GM23338 (cell line): ENCODE measurements around the gene BSCL2.
A peak's percentile ranks its signal among the peaks of the same experiment; 100 is the strongest.

Experiments used
- CREB1 ChIP-seq: fragments of 250-450 bp; sonication (Bioruptor Pico); IDR thresholded peaks from 2 replicates; pipeline ENCODE4 v1.5.0; 2020; ENCODE audit warnings: low read depth, mild to moderate bottlenecking, moderate library complexity
- CTCF ChIP-seq, 2 experiments: fragments of 200-600 bp in 1 of 2; sonication (generic) in 1 of 2; conservative IDR thresholded peaks; 2 replicates each; pipeline versions ENCODE4 v1.5.1 to v1.6.1; 2016 to 2017; ENCODE audit warnings: antibody characterized with exemption in 2 of 2, low read depth in 2 of 2, mild to moderate bottlenecking in 2 of 2, moderate library complexity in 1 of 2
- ETS1 ChIP-seq: IDR thresholded peaks from 2 replicates; pipeline ENCODE4 v1.6.1; 2016; ENCODE audit warnings: antibody characterized with exemption
- EZH2 ChIP-seq: fragments of 200-600 bp; sonication (generic); IDR thresholded peaks from one replicate; pipeline ENCODE4 v1.8.0; 2017; ENCODE audit warnings: antibody characterized with exemption, mild to moderate bottlenecking, low read depth; ENCODE audit not compliant: unreplicated experiment
- EZH2phosphoT487 ChIP-seq: fragments of 200-600 bp; sonication (generic); IDR thresholded peaks from one replicate; pipeline ENCODE4 v1.8.1; 2018; ENCODE audit warnings: antibody characterized with exemption; ENCODE audit not compliant: unreplicated experiment
- JUNB ChIP-seq: IDR thresholded peaks from one replicate; pipeline ENCODE4 v1.6.1; 2016; ENCODE audit warnings: antibody characterized with exemption; ENCODE audit not compliant: unreplicated experiment
- NANOG ChIP-seq: IDR thresholded peaks from 2 replicates; pipeline ENCODE4 v1.6.1; 2016; ENCODE audit warnings: antibody characterized with exemption, borderline replicate concordance
- POLR2AphosphoS5 ChIP-seq: IDR thresholded peaks from 2 replicates; pipeline ENCODE4 v1.6.1; 2016; ENCODE audit warnings: antibody characterized with exemption, low read depth
- REST ChIP-seq: IDR thresholded peaks from one replicate; pipeline ENCODE4 v1.6.1; 2018; ENCODE audit warnings: antibody characterized with exemption; ENCODE audit not compliant: unreplicated experiment
- STAT1 ChIP-seq: IDR thresholded peaks from one replicate; pipeline ENCODE4 v1.6.1; 2016; ENCODE audit warnings: antibody characterized with exemption; ENCODE audit not compliant: unreplicated experiment
- ZNF114 ChIP-seq: fragments of 250-450 bp; sonication (Bioruptor Pico); IDR thresholded peaks from 2 replicates; pipeline ENCODE4 v1.5.0; 2020; ENCODE audit warnings: mild to moderate bottlenecking, moderate library complexity
- ZNF462 ChIP-seq: fragments of 250-450 bp; sonication (Bioruptor Pico); IDR thresholded peaks from 2 replicates; pipeline ENCODE4 v1.5.0; 2020; ENCODE audit warnings: mild to moderate bottlenecking, moderate library complexity

GRCh38 chr11:62721994-62722393, 14.8 kb upstream of the BSCL2 start:
- TF ChIP-seq CTCF (conservative IDR thresholded peaks at IDR 0.05; ENCODE audit: low read depth in 2 of 2) (peak; percentile 9 to 23; a peak in 2 of 4 replicates), POLR2AphosphoS5 (no peak), EZH2phosphoT487 (no peak), REST (no peak), EZH2 (no peak), JUNB (no peak), CREB1 (CRISPR knock-in tag) (no peak), ZNF114 (no peak), ZNF462 (CRISPR knock-in tag) (no peak), ETS1 (no peak), STAT1 (no peak), NANOG (no peak)
